H1 (cell line): ENCODE data around the gene KLHL17. TPM values are rescaled to one million over a fixed set of nuclear protein-coding genes. Genes with fewer than 3 reads are reported as not detected.

Experiments
- CTCF ChIA-PET: fragments of 300-600 bp; sonication (Branson Sonifier 250); formaldehyde crosslinking; loops from one replicate; lab custom pipeline; 2021; ENCODE audit not compliant: partially characterized antibody; lab: Charles Lee
- POLR2A ChIA-PET: fragments of 300-600 bp; sonication (Branson Sonifier 250); formaldehyde crosslinking; loops from one replicate; lab custom pipeline; 2021; ENCODE audit warnings: inconsistent platforms; ENCODE audit not compliant: partially characterized antibody; lab: Charles Lee
- DNase-seq, 2 experiments: peaks; one replicate each; pipeline versions ENCODE4 v3.0.0 to v3.0.0-alpha.2; 2010 to 2022; ENCODE audit warnings: low spot score in 2 of 2, low read depth in 1 of 2, mixed read lengths in 1 of 2
- FAIRE-seq: peaks from 2 replicates; lab custom pipeline; 2011; peaks lifted over from hg19 to GRCh38; lab: Jason Lieb, UNC
- H2AFZ ChIP-seq: 2 replicates; pipeline ENCODE4 v1.8.1; 2012; ENCODE audit warnings: low read length, inconsistent platforms
- H2AK5ac ChIP-seq: 2 replicates; pipeline ENCODE4 v1.6.1; 2013; ENCODE audit warnings: low read depth, low read length
- H2BK120ac ChIP-seq: replicated peaks from 2 replicates; pipeline ENCODE3; 2013; ENCODE audit warnings: low read depth, low read length, inconsistent platforms
- H2BK12ac ChIP-seq: 2 replicates; pipeline ENCODE4 v1.6.1; 2013; ENCODE audit warnings: low read depth, low read length
- H2BK15ac ChIP-seq: 2 replicates; pipeline ENCODE4 v1.6.1; 2013; ENCODE audit warnings: low read length
- H2BK20ac ChIP-seq: 2 replicates; pipeline ENCODE4 v1.6.1; 2013; ENCODE audit warnings: low read length
- H2BK5ac ChIP-seq: 2 replicates; pipeline ENCODE4 v1.6.1; 2013; ENCODE audit warnings: low read depth, low read length
- H3K14ac ChIP-seq: 2 replicates; pipeline ENCODE4 v1.6.1; 2013; ENCODE audit warnings: inconsistent platforms; ENCODE audit not compliant: insufficient read length
- H3K18ac ChIP-seq: 2 replicates; pipeline ENCODE4 v1.6.1; 2013; ENCODE audit warnings: low read length; ENCODE audit errors: extremely low read depth
- H3K23ac ChIP-seq: 2 replicates; pipeline ENCODE4 v1.6.1; 2013; ENCODE audit warnings: inconsistent platforms; ENCODE audit not compliant: insufficient read length
- H3K23me2 ChIP-seq: 2 replicates; pipeline ENCODE4 v1.6.1; 2013; ENCODE audit warnings: low read depth, low read length
- H3K27ac ChIP-seq: 2 replicates; pipeline ENCODE4 v1.6.1; 2011; ENCODE audit warnings: low read depth, low read length, inconsistent platforms
- H3K27me3 ChIP-seq, 4 experiments: replicated peaks in 1 of 4; 1 replicate in 1 of 4; 2 replicates in 3 of 4; pipeline versions ENCODE4 v1.6.1 to v1.8.1; 2011 to 2013; ENCODE audit warnings: low read length in 3 of 4, mild to moderate bottlenecking in 3 of 4, inconsistent platforms in 2 of 4, mixed read lengths in 2 of 4, moderate library complexity in 1 of 4; ENCODE audit not compliant: control insufficient read depth in 3 of 4, insufficient read depth in 3 of 4; ENCODE audit errors: extremely low read depth in 1 of 4
- H3K36me3 ChIP-seq, 4 experiments: 2 replicates each; pipeline versions ENCODE4 v1.6.1 to v1.8.1; 2011 to 2013; ENCODE audit warnings: mild to moderate bottlenecking in 4 of 4, low read length in 3 of 4, moderate library complexity in 2 of 4, control low read depth in 1 of 4, inconsistent platforms in 1 of 4; ENCODE audit not compliant: insufficient read depth in 4 of 4, control insufficient read depth in 2 of 4
- H3K4ac ChIP-seq: replicated peaks from 2 replicates; pipeline ENCODE3; 2013; ENCODE audit warnings: low read length, low read depth, mixed read lengths, inconsistent platforms; ENCODE audit not compliant: insufficient read length
- H3K4me1 ChIP-seq, 4 experiments: replicated peaks in 1 of 4; 1 replicate in 1 of 4; 2 replicates in 3 of 4; pipeline versions ENCODE4 v1.6.1 to v1.8.1; 2011 to 2013; ENCODE audit warnings: low read length in 3 of 4, inconsistent platforms in 2 of 4, mixed read lengths in 1 of 4; ENCODE audit not compliant: insufficient read depth in 4 of 4, control insufficient read depth in 3 of 4
- H3K4me2 ChIP-seq, 2 experiments: 2 replicates each; pipeline versions ENCODE4 v1.6.1 to v1.8.1; 2011 to 2013; ENCODE audit warnings: low read depth in 2 of 2, low read length in 2 of 2, control low read depth in 1 of 2, inconsistent platforms in 1 of 2, mild to moderate bottlenecking in 1 of 2; ENCODE audit not compliant: insufficient read depth in 1 of 2
- H3K4me3 ChIP-seq, 4 experiments: fragments of 200-600, 300-600 bp in 1 of 4; sonication (generic), shearing (Covaris generic), sonication (Bioruptor Twin) in 1 of 4; 2 replicates each; pipeline versions ENCODE4 v1.5.1 to v1.8.1; 2011 to 2016; ENCODE audit warnings: low read length in 4 of 4, low read depth in 3 of 4, control low read depth in 2 of 4, inconsistent platforms in 2 of 4, mild to moderate bottlenecking in 2 of 4, mixed read lengths in 1 of 4, moderate library complexity in 1 of 4; ENCODE audit not compliant: insufficient read depth in 2 of 4; ENCODE audit errors: extremely low read depth in 1 of 4
- H3K56ac ChIP-seq: replicated peaks from 2 replicates; pipeline ENCODE3; 2013; ENCODE audit warnings: low read depth, mild to moderate bottlenecking, mixed read lengths, low read length, inconsistent platforms; ENCODE audit not compliant: insufficient read length
- H3K79me1 ChIP-seq: 2 replicates; pipeline ENCODE4 v1.6.1; 2013; ENCODE audit warnings: low read depth, low read length, control low read depth
- H3K79me2 ChIP-seq, 2 experiments: 2 replicates each; pipeline versions ENCODE4 v1.6.1 to v1.8.1; 2012 to 2013; ENCODE audit warnings: low read length in 2 of 2, mild to moderate bottlenecking in 2 of 2, inconsistent platforms in 1 of 2; ENCODE audit not compliant: insufficient read depth in 2 of 2, control insufficient read depth in 1 of 2
- H3K9ac ChIP-seq, 4 experiments: replicated peaks in 1 of 4; 1 replicate in 1 of 4; 2 replicates in 3 of 4; pipeline versions ENCODE4 v1.6.1 to v1.8.1; 2011 to 2013; ENCODE audit warnings: low read depth in 3 of 4, low read length in 3 of 4, control low read depth in 2 of 4, mild to moderate bottlenecking in 2 of 4, moderate library complexity in 2 of 4, inconsistent platforms in 1 of 4; ENCODE audit errors: extremely low read depth in 1 of 4
- H3K9me3 ChIP-seq, 2 experiments: 2 replicates each; pipeline versions ENCODE4 v1.6.1 to v1.8.1; 2012 to 2013; ENCODE audit warnings: mild to moderate bottlenecking in 2 of 2, moderate library complexity in 2 of 2, control low read depth in 1 of 2, inconsistent platforms in 1 of 2, low read depth in 1 of 2, low read length in 1 of 2, mixed read lengths in 1 of 2; ENCODE audit not compliant: insufficient read depth in 2 of 2
- H4K20me1 ChIP-seq, 2 experiments: replicated peaks in 1 of 2; 2 replicates each; pipeline versions ENCODE3 to v1.8.1; 2011 to 2013; ENCODE audit warnings: inconsistent platforms in 2 of 2, low read length in 2 of 2, mild to moderate bottlenecking in 1 of 2; ENCODE audit not compliant: insufficient read depth in 2 of 2, control insufficient read depth in 1 of 2
- H4K5ac ChIP-seq: 2 replicates; pipeline ENCODE4 v1.6.1; 2013; ENCODE audit warnings: low read length, low read depth, mixed read lengths, inconsistent platforms; ENCODE audit not compliant: insufficient read length
- H4K8ac ChIP-seq: 2 replicates; pipeline ENCODE4 v1.8.0; 2013; ENCODE audit warnings: mild to moderate bottlenecking, moderate library complexity, low read length, inconsistent platforms; ENCODE audit not compliant: insufficient read depth; ENCODE audit errors: extremely low read depth
- H4K91ac ChIP-seq: replicated peaks from 2 replicates; pipeline ENCODE3; 2013; ENCODE audit warnings: low read length, mixed read lengths, inconsistent platforms; ENCODE audit not compliant: insufficient read length
- BCL11A ChIP-seq, 2 experiments: IDR thresholded peaks; one replicate each; pipeline ENCODE4 v1.6.1; 2011; ENCODE audit warnings: low read depth in 2 of 2, low read length in 2 of 2, mild to moderate bottlenecking in 2 of 2
- GTF2F1 ChIP-seq: IDR thresholded peaks from 2 replicates; pipeline ENCODE4 v1.6.1; 2012; ENCODE audit warnings: low read depth, low read length, improper control_type of control experiment, borderline replicate concordance
- WGBS, 2 experiments: shearing (Covaris generic) in 1 of 2; methylation state at CpG; one replicate each; pipeline versions ENCODE4 v1.1.6 to v1.1.7; 2013 to 2015; ENCODE audit warnings: low lambda C conversion rate in 2 of 2, mixed read lengths in 2 of 2, inconsistent platforms in 1 of 2, low coverage in 1 of 2, missing lambda C conversion rate in 1 of 2; ENCODE audit not compliant: insufficient replicate concordance in 2 of 2, insufficient coverage in 1 of 2, insufficient read length in 1 of 2; ENCODE audit errors: extremely low coverage in 1 of 2, missing lambda C conversion rate in 1 of 2; 5-methylcytosine and 5-hydroxymethylcytosine counted together
- polyA plus RNA-seq, 7 experiments: library from polyadenylated mRNA; depleted of rRNA in 3 of 7; stranded (reverse) in 5 of 7; unstranded in 2 of 7; fragments of >200 nt in 5 of 7; fragments of 200-250 nt in 2 of 7; gene quantifications; 1 replicate in 5 of 7; 2 replicates in 1 of 7; 4 replicates in 1 of 7; pipeline versions ENCODE4 v1.2.1 to v1.2.3, GENCODE V29; 2011 to 2013; ENCODE audit warnings: missing spikeins in 2 of 7, mixed read lengths in 2 of 7
- total RNA-seq: library from RNA; stranded (reverse); fragmentation: NEBNext Ultra II Directional; extraction: Animal tissue kit (Norgen Biotek cat#: 25700); gene quantifications from 2 replicates; pipeline ENCODE4 v1.2.1, GENCODE V29; 2021

Gene KLHL17
- total and polyA plus RNA-seq, 2 of the 8 experiments (the other 6 are each of a cell fraction or from before 2014, with no cell fraction given), result 32.6 to 36.1 TPM

DNA sequence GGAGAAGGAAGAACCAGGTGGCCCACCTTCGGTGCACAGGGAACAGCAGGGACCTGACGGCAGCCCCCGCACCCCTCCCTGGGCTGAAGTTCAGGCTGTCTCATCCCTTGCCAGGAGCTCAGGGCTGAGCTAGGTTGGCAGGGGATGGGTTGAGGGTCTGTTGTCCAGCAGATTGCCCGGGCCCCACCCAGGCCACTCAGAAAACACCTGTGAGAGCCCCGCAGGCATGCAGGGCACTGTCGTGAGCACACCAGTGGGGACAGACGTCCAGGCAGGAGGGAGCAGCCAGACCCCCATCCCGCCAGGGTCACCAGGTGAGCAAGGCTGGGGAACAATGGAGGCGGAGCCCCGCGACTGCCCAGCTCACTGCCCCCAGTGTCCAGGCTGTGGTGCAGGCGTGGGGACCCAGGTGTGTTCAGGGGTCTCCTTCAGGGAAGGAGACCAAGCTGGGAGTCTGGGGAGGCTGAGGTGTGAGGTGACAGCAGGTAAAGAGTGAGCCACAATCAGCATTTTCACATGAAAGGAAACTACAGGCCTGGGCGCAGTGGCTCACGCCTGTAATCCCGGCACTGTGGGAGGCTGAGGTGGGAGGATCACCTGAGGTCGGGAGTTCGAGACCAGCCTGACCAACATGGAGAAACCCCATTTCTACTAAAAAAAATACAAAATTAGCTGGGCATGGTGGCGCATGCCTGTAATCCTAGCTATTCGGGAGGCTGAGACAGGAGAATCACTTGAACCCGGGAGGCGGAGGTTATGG, 46.1 kb upstream of the KLHL17 start:
- TF ChIP-seq BCL11A (IDR thresholded peaks at IDR 0.05; ENCODE audit: low read depth in 2 of 2, low read length in 2 of 2), result no peak
- TF ChIP-seq GTF2F1, result no peak
- 86% methylated on average over 17 of the region's 21 CpGs; no CpG with 5 or more reads in 1 of the 2 experiments for WGBS, 2 experiments

More for the DNA sequence above, 46.1 kb upstream of the KLHL17 start:
- Histone ChIP-seq H3K23ac (no peak overlapping the region), H2BK5ac (no peak overlapping the region), H3K27ac (no peak overlapping the region), H2BK20ac (no peak overlapping the region), H3K79me1 (no peaks in the 10 kb centered on the region), H3K4me2 (no peak overlapping the region), H3K56ac (no peak overlapping the region), H2AK5ac (no peak overlapping the region), H3K9ac (no peak overlapping the region), H3K36me3 (no peaks in the 10 kb centered on the region), H4K91ac (no peak overlapping the region), H3K27me3 (peaks cover 2 to 83% (median 56%) of the 10 kb centered on the region in 4 experiments), H4K5ac (no peak overlapping the region), H2BK120ac (no peak overlapping the region), H3K4ac (no peak overlapping the region), H3K9me3 (no peaks in the 10 kb centered on the region; a peak in 1 of 4 replicates), H3K18ac (no peak overlapping the region), H3K4me3 (no peak overlapping the region), H3K23me2 (no peaks in the 10 kb centered on the region), H3K4me1 (no peaks in the 10 kb centered on the region), H4K20me1 (peaks cover 3 to 10% of the 10 kb centered on the region in 2 experiments), H2AFZ (no peak overlapping the region), H4K8ac (no peak overlapping the region), H2BK15ac (no peak overlapping the region), H2BK12ac (no peak overlapping the region), H3K79me2 (no peaks in the 10 kb centered on the region), H3K14ac (no peak overlapping the region)
- ChIA-PET POLR2A (interaction anchor here (1.2 to 1.4 kb wide), 2 partner anchors 10 to 14 kb away, joined by 3 to 4 read pairs; no protein-coding TSS in a partner anchor), CTCF (interaction anchor here (1.2 to 1.7 kb wide), 2 partner anchors 9 to 15 kb away, joined by 4 read pairs; no protein-coding TSS in a partner anchor)
- FAIRE-seq (no peak), DNase-seq (no peak)
